Smooth muscle cell (in vitro differentiated cells): ENCODE data around the gene CEMIP. TPM values are rescaled to one million over a fixed set of nuclear protein-coding genes. Genes with fewer than 3 reads are reported as not detected.

Source experiments
- DNase-seq: peaks from one replicate; lab custom pipeline; 2025; ENCODE audit not compliant: unreplicated experiment; lab: John Stamatoyannopoulos, UW
- H2AFZ ChIP-seq: fragments of 200-600 bp; sonication (generic); 2 replicates; pipeline ENCODE4 v1.6.0; 2016; ENCODE audit warnings: antibody characterized with exemption, low read depth, mild to moderate bottlenecking
- H3F3A ChIP-seq: fragments of 200-600 bp; sonication (generic); 2 replicates; pipeline ENCODE4 v1.6.0; 2017; ENCODE audit warnings: antibody characterized with exemption, low read depth
- H3K27ac ChIP-seq: fragments of 200-600 bp; sonication (generic); 2 replicates; pipeline ENCODE4 v1.5.1; 2016; ENCODE audit warnings: low read depth, mild to moderate bottlenecking
- H3K27me3 ChIP-seq: fragments of 200-600 bp; sonication (generic); 2 replicates; pipeline ENCODE4 v1.6.1; 2016; ENCODE audit warnings: low read depth, mild to moderate bottlenecking
- H3K36me3 ChIP-seq: fragments of 200-600 bp; sonication (generic); 2 replicates; pipeline ENCODE4 v1.5.1; 2016; ENCODE audit warnings: low read depth
- H3K4me1 ChIP-seq: fragments of 200-600 bp; sonication (generic); 2 replicates; pipeline ENCODE4 v1.5.1; 2016; ENCODE audit warnings: low read depth
- H3K4me2 ChIP-seq: fragments of 200-600 bp; sonication (generic); 2 replicates; pipeline ENCODE4 v1.6.0; 2016; ENCODE audit warnings: mild to moderate bottlenecking
- H3K4me3 ChIP-seq: fragments of 200-600 bp; sonication (generic); 2 replicates; pipeline ENCODE4 v1.5.1; 2016; ENCODE audit warnings: mild to moderate bottlenecking
- H3K79me2 ChIP-seq: fragments of 200-600 bp; sonication (generic); 2 replicates; pipeline ENCODE4 v1.6.0; 2016; ENCODE audit warnings: low read depth, mild to moderate bottlenecking
- H3K9ac ChIP-seq: fragments of 200-600 bp; sonication (generic); 2 replicates; pipeline ENCODE4 v1.6.0; 2016; ENCODE audit warnings: low read depth
- H3K9me3 ChIP-seq: fragments of 200-600 bp; sonication (generic); replicated peaks from 2 replicates; pipeline ENCODE4 v1.5.1; 2016; ENCODE audit warnings: low read depth
- H4K20me1 ChIP-seq: fragments of 200-600 bp; sonication (generic); 2 replicates; pipeline ENCODE4 v1.6.0; 2016; ENCODE audit warnings: low read depth
- CTCF ChIP-seq: fragments of 200-600 bp; sonication (generic); IDR thresholded peaks from 2 replicates; pipeline ENCODE4 v1.5.1; 2017; ENCODE audit warnings: borderline replicate concordance, mild to moderate bottlenecking, antibody characterized with exemption; ENCODE audit not compliant: insufficient read depth, poor library complexity, severe bottlenecking
- WGBS: methylation state at CpG from one replicate; pipeline ENCODE4 v1.1.7; 2016; ENCODE audit warnings: low lambda C conversion rate; 5-methylcytosine and 5-hydroxymethylcytosine counted together
- polyA plus RNA-seq: library from polyadenylated mRNA; unstranded; fragments of >200 nt; fragmentation: Nextera tagmentation; extraction: Ambion mirVana; gene quantifications from 2 replicates; pipeline ENCODE4 v1.2.1, GENCODE V29; 2016
- total RNA-seq: library from RNA; depleted of rRNA; stranded (reverse); fragments of >200 nt; gene quantifications from 2 replicates; pipeline ENCODE4 v1.2.3, GENCODE V29; 2014

Gene CEMIP
- total and polyA plus RNA-seq, 2 experiments from 2014 or later = 1.9 TPM

GRCh38 chr15:80944818-80945217 is 165.6 kb downstream of the CEMIP start:
- Histone ChIP-seq H3F3A (no peaks in the 10 kb centered on the region), H4K20me1 (no peaks in the 10 kb centered on the region), H3K36me3 (no peaks in the 10 kb centered on the region), H3K4me1 (no peaks in the 10 kb centered on the region), H2AFZ (no peak overlapping the region), H3K9me3 (no peaks in the 10 kb centered on the region), H3K79me2 (no peaks in the 10 kb centered on the region), H3K4me3 (no peak overlapping the region), H3K9ac (no peak overlapping the region), H3K27ac (no peak overlapping the region), H3K27me3 (no peaks in the 10 kb centered on the region), H3K4me2 (no peak overlapping the region)
- WGBS = 100% methylated on average over 3 of the region's 3 CpGs
- no peak for DNase-seq
- no peak for TF ChIP-seq CTCF

GRCh38 chr15:80945605-80946004 is 166.4 kb downstream of the CEMIP start:
- H3K27ac ChIP-seq = no peak overlapping the region
- no peaks in the 10 kb centered on the region for H3F3A ChIP-seq
- H3K4me2 ChIP-seq = no peak overlapping the region
- H4K20me1 ChIP-seq = no peaks in the 10 kb centered on the region
- no peak overlapping the region for H3K9ac ChIP-seq
- WGBS = 96% methylated on average over 5 of the region's 5 CpGs
- H3K4me3 ChIP-seq = no peak overlapping the region
- no peaks in the 10 kb centered on the region for H3K9me3 ChIP-seq
- no peaks in the 10 kb centered on the region for H3K36me3 ChIP-seq
- H3K4me1 ChIP-seq = no peaks in the 10 kb centered on the region
- H3K27me3 ChIP-seq = no peaks in the 10 kb centered on the region
- no peak for DNase-seq
- no peaks in the 10 kb centered on the region for H3K79me2 ChIP-seq
- no peak overlapping the region for H2AFZ ChIP-seq
- no peak for TF ChIP-seq CTCF

- Histone ChIP-seq H4K20me1 (no peaks in the 10 kb centered on the region), H3K27ac (no peak overlapping the region), H3K4me1 (no peaks in the 10 kb centered on the region), H3K27me3 (no peaks in the 10 kb centered on the region), H3K4me2 (no peak overlapping the region), H2AFZ (no peak overlapping the region), H3K9ac (no peak overlapping the region), H3K9me3 (no peaks in the 10 kb centered on the region), H3F3A (no peaks in the 10 kb centered on the region), H3K4me3 (no peak overlapping the region), H3K36me3 (no peaks in the 10 kb centered on the region), H3K79me2 (no peaks in the 10 kb centered on the region)
- TF ChIP-seq CTCF = no peak
- DNase-seq = no peak
- WGBS = 87% methylated on average over 8 of the region's 8 CpGs
These were observed 167.4 kb downstream of the CEMIP start for GRCh38 chr15:80946576-80946975.

- no peak for TF ChIP-seq CTCF
- H3K4me1 ChIP-seq = no peaks in the 10 kb centered on the region
- no peaks in the 10 kb centered on the region for H3K9me3 ChIP-seq
- no peak overlapping the region for H2AFZ ChIP-seq
- H3K27ac ChIP-seq = no peak overlapping the region
- H3K27me3 ChIP-seq = no peaks in the 10 kb centered on the region
- no peak overlapping the region for H3K4me2 ChIP-seq
- no peaks in the 10 kb centered on the region for H3K36me3 ChIP-seq
- WGBS = 99% methylated on average over 13 of the region's 13 CpGs
- H3K4me3 ChIP-seq = no peak overlapping the region
- no peak overlapping the region for H3K9ac ChIP-seq
- H3K79me2 ChIP-seq = no peaks in the 10 kb centered on the region
- H3F3A ChIP-seq = no peaks in the 10 kb centered on the region
- H4K20me1 ChIP-seq = peaks cover 11% of the 10 kb centered on the region
- DNase-seq = no peak
These were observed 169.6 kb downstream of the CEMIP start for GRCh38 chr15:80948651-80949292.
